Tongue (tissue), 2 donors: ENCODE data around the gene NOXO1. TPM values are rescaled to one million over a fixed set of nuclear protein-coding genes. Genes with fewer than 3 reads are reported as not detected.

Source experiments
- DNase-seq: peaks from one replicate; pipeline ENCODE4 v3.0.0-alpha.2; 2015
- total RNA-seq: library from RNA; depleted of rRNA; stranded (reverse); fragments of >200 nt; gene quantifications from one replicate; pipeline ENCODE4 v1.2.3, GENCODE V29; 2014

The NOXO1 gene
- total RNA-seq, 1 donor from 2014 or later = 2.5 TPM

- DNase-seq = peak; percentile 93
Observed at GRCh38 chr16:2009791-2010510, 28.7 kb upstream of the NOXO1 start, which contains the start of gene ZNF598. ZNF598 (minus strand) TSS chr16:2009821.

DNA sequence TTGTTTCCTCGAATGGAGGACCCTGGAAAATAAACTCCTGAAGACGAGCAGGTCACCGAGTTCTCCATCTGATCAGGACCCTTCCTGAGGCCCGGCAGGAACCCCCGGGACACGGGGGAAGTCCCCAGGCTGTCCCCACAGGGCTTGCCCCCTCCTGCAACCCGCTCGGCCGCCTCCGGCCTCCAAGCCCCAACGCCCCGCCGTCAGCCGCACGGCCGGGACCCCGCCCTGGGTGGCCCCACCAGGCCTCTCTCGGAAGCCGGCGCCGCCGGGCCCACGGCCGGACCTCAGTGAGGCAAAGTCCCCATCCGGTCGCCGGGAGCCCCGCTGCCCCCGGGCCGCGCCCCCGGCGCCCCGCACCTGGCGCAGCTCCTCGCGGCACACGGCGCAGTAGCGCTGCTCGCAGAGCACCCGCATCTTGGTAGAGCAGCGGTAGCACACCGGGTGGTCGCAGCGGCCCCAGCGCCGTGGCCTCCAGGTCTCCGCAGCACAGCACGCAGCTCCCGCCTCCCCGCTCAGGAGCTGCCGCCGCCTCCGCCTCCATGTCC, 28.0 kb upstream of the NOXO1 start:
- peak; percentile 17 for DNase-seq

GRCh38 chr16:2008631-2009163, 27.4 kb upstream of the NOXO1 start:
- DNase-seq = peak; percentile 29

- no peak for DNase-seq
Observed at GRCh38 chr16:2008009-2008526, 26.8 kb upstream of the NOXO1 start.

- DNase-seq = no peak
Observed at GRCh38 chr16:2007081-2007836, 26.0 kb upstream of the NOXO1 start.

- DNase-seq = no peak
Observed at GRCh38 chr16:2006317-2006716, 25.0 kb upstream of the NOXO1 start.

GRCh38 chr16:2005646-2006045, 24.4 kb upstream of the NOXO1 start:
- no peak for DNase-seq

DNA sequence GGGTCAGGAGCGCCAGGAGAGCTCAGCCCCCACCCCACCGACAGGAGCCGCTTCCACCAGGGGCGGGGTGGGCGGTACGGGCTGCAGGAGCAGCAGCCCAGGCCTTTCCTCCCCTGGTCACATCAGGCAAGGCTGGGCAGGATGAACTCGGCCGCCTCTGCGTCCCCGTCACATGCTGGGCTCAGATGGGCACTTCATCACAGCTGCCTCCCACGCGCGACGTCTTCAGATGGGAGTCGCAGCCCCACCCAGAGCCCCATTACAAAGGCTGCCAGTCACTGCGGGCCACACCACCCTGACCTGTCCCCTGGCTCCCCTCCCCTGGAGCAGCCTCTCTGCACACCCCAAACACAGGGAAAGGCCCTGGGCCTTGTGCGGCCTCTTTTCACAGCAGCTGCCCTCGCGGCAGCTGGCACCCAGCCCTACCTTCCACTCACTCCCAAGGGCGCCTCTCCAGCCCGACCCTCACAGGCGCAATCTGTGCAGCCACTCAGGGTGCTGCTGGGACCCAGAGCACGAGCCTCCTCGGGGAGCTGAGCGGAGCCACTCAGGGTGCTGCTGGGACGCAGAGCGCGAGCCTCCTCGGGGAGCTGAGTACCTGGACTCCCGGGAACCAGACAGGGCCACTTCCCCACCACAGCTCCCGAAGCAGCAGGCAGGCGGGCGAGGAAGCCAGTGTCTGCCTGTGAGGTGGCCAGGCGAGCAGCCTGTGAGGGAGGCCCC, 23.7 kb upstream of the NOXO1 start:
- DNase-seq = peak; percentile 39

DNA sequence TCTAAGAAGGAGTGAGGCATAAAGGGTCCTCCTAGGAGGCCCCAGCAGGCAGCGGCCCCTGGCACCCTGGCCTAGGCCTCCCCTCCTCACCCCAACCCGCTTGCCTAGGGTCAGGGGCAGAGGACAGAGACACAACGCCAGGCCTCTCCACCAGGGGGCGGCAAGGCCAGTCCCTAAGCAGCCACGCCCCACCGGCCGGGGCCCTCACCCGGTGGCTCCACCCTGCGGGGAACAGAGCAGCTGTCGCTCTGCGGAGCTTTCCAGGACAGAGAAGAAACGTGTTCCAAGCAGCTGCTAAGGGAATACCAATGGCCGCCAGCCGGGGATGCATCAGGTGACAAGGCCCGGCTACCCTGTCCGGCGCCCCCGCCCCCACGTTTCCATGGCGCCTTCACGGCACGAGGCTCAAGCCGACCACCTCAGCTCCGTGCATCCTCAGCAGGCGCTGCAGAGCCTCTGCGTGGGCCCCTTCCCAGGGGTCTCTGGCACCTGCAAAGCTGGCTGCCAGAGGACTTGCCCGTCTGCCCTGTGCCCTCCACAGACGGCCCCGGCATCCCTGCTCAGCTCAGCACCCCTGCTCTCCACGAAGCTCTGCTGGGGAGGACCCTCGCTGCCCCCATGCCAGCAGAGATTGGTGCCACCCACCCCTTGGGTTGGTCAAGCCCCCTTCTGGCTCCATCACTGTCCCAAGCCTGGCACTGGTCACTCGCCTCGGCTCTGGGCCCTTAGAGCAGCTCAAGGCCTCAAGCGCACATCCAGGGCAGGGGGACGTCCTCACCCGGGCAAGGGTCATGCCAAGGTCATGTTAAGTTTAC, 22.8 kb upstream of the NOXO1 start:
- DNase-seq = peak; percentile 97

DNA sequence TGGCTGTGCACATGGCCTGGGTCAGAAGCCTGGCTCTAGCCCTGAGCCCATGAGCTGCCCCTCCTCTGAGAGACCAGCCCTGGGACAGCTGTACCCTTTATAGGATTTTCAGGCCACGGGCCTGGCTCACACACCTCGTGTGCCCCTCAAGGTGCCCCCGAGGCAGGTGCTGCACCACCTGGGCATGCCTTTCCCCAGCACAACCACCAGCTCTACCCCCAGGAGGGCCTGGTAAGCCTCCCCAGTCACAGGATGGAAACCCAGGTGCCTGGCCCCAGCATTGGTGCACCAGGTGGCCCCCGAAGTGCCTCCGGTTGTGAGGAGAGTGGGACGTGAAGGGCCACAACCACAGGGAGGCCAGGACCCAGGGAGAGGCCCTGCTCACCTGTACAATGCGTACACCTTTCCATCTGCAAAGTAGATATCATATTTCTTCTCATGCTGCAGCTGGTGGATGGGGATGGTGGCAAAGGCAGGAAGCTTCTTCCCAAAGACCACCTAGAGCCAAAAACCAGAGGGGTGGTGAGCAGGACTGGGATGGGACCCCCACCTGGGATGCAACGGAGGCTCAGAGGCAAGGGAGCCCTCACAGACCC, 22.1 kb upstream of the NOXO1 start:
- no peak for DNase-seq

DNA sequence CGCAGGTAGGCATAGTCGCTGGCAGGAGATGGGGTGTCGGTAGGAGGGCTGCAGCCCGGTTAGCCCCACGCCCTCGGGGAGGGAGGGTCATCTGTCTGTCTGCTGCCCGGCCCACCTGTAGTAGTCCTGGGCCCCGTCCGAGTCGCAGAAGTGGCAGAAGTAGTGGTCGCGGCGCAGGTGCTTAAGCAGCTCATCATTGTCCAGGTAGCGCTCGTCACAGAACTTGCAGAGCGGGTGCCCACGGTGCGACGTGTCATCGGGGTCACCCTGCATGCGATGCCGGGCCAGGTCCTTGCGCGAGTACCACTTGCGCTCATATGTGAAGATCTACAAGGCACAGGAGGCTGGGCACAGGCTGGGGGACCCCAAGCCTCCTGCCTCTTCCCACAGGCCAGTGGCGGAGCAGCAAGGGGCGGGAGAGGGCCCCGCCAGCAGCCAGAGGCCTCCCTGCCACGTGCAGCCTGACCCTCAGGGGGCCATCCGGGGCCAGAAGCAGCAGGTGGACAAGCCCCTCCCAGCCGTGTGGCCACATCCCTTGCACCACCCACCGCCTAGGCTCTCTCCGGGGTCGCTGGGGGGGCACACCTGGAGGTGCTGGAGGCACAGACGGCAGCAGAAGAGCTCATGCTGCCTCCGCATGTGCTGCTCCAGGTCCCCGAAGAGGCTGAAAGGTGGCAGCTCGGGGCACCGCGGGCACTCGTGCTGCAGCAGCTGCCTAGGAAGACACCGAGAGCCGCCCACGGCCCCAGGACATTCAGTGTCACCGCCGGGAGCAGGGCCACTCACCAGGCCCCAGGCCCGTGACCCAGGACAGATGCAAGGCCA, 21.3 kb upstream of the NOXO1 start:
- peak; percentile 14 for DNase-seq

DNA sequence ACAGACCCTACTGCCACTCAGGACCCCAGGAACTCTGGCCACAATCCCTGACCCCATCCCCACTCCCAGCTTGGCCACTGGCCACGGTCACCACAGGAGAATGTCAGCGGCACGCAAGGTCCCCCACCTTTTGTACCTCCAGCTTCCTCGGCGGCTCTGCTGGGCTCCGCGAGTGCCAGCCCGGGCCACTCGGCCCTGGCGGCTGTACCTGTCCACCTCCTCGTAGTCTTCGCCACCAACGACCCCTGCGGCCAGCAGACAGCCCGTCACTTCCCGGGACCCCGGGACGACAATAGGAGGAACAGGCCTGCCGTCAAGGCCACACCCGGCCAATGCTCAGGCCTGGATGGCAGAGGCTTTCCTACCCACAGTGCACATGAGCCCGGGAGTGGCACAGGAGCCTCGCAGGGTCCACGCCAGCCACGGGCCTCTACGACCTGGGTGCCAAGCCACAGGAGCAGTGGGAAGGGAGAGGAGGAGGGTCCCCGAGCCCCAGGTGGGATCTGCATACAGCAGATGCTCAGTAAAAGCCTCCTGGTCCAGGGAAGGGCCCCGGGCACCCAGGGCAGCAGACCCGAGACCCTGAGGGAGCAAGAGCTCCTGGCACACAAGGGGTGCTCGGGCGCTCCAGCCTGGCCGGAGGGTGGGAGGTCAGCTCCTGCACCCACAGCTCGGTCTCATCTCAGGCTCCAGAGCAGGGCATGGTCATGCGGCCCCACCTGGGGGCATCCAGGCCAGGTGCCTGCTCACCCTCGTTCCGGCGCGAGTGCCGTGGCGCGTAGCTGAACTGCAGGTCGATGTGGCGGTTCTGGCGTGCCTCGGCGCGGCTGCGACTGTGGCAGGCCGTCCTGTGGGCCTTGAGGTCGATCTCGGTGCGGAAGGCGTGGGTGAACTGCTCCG, 20.4 kb upstream of the NOXO1 start:
- DNase-seq = no peak

DNA sequence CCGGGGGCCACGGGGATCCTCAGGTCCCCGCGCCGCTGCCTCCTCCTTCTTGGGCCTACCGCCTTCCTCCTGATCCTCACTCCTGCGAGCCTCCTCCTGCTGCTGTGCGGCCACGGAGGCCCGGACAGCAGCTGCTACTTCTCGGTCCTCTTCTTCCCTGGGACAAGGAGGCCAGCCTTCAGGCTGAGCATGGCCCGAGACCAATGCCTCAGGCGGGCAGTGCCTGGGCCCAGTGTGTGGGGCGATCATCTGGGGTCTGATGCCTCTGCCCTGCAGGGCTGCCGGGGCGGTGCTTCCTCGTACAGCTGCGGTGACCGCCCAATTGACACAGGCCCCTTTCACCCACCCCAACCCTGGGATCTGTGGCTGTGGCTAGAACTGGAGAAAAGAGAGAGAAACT, 19.8 kb upstream of the NOXO1 start:
- no peak for DNase-seq

GRCh38 chr16:1999866-2000514, 18.7 kb upstream of the NOXO1 start:
- no peak for DNase-seq

DNA sequence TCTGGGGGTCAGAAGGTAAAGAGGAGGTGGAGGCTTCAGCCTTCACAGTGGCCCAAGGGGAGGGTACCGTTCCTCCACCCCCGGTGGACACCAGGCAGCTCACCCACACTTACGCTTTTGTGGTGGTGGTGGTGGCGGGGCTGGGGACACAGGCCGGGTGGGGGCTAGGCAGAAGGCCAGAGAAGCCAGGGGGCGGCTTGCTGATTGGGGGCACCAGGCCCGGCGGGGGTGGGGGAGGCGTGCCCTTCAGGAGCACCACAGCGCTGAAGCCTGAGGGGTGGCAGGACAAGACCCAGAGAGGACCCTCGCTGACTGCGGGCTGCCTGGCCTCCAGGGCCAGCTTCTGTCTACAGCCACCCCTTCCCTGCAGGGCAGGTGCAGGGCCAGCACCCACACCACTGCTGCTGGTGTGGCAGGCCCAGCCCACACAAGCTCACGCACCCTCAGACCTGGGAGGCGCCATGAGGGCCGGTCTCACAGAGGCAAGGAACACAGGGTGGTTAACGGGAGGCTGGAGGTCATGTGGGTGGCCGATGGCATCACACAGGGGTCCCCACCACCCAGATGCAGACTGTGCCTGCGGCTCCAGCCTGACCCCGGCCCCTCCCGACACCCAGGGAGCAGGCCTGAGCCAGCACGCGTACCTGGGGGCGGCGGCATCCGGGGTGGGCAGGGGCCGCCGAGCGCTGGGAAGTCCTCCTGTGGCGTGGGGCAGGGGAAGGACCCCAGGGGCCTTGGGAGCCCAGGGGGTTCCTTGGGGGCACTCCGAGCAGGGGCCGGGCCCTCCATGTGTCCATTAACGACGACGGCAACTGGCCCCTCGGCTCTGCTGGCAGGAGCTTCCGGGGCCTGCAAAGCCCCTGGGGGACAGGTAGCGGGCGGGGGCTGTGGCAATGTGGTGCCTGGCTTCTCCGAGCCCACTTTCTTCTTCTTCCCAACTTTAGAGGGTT, 17.9 kb upstream of the NOXO1 start:
- DNase-seq = no peak

DNA sequence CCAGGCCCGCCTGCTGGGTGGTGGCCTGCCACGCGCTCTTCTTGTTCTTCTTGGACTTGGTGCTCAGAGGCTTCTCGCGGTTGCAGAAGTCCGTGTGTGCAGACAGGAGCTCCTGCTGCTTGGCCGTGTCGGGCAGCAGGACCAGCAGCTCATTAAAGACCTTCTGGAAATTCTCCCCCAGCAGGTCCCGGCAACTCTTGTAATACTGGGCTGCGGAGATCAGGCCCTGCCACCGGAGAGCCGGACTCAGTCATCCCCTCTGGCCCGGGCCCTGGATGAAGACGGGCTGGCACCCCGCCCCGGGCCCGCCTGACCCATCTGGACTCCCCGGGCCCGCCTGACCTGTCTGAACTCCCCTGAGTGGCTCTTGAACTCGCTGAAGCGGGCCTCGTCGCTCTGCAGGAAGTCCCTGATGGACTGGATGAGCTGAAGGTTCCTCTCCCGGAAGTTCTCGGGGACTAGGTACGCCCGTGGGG, 17.1 kb upstream of the NOXO1 start:
- no peak for DNase-seq
